ENCODE results near the gene PRKCD. TPM values are rescaled to one million over a fixed set of nuclear protein-coding genes. Genes with fewer than 3 reads are reported as not detected.
A peak's percentile ranks its signal among the peaks of the same experiment; 100 is the strongest.

PRKCD gene
- total RNA-seq, 1 experiment from 2014 or later = 7.4 TPM

DNA sequence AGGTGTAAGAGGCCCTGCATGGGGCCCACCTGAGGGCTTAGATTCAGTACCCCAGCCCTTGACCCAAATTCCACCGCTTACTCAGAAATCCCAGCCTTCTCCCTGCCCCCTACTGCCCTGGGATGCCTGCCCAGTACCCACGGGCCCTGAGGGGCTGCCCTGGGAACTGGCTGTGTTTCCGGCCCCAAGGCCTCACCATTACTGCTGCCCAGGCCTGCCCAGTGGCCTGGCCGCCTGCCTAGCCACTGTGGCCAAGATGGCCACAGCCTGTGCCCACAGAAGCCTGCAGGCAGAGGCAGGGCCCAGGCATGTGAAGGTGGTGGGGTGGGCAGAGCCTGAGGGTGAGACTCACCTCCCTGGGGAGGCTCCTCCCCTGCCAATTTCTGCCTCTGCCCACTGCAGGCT, 6.1 kb upstream of the PRKCD start:
- no peak for DNase-seq (ENCODE audit: low read depth)

- DNase-seq (ENCODE audit: low read depth) = no peak
These were observed 5.2 kb upstream of the PRKCD start for GRCh38 chr3:53155760-53156159.

DNA sequence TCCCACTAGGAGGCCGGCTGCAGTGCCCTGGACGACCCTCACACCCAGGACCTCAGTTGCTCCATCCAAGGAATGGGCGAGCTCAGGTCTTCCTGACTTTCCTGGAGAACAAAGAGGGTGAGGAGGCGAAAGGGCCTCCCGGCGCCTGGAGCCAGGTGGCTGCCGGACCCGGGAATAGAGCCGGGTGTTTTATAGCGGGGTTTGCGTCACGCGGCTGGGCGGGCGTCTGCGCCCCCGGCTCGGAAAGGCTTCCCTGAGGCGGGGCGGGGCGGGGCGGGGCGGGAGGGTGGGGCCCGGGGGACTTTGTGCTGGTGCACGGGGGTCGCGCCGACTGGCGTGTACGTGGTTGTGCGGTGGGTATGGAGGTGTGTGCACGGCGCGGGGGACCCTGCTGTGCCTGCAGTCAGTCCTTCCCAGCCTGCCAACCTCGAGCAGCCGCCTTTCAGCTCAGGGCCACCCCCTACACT, 4.6 kb upstream of the PRKCD start:
- DNase-seq (ENCODE audit: low read depth) = no peak

DNA sequence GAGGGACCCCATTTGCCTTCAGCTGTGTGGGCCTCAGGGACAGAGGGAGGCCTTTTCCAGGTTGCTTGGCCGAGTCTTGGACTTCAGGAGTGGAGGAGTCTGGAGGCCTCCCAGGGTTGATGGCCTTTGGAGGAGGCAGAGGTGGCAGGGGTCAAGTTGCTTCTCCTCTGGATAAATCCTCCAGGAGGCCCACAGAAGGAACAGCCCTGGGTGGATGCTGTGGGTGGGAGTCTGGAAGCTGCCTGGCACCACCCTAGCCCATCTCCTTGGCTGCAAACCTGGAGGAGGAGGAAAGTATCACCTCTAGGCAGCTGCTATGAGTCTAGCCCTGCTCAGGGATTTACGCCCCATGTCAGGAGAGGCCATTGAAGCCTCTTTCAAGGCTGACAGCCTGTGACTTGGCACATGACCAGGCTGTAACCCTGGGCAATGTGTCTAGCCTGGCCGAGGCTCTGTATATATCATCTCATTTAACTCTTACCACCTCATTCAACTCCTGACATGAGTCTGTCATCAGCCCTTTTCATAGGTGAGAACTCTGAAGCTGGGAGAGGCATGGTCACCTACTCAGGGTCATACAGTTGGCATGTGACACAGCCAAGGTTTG, 2.9 kb upstream of the PRKCD start:
- DNase-seq (ENCODE audit: low read depth) = no peak

- DNase-seq (ENCODE audit: low read depth) = no peak
These were observed 2.2 kb upstream of the PRKCD start for GRCh38 chr3:53158765-53159155.

GRCh38 chr3:53159156-53160060, 1.6 kb upstream of the PRKCD start:
- DNase-seq (ENCODE audit: low read depth) = no peak

GRCh38 chr3:53160061-53160659, 849 bp upstream of the PRKCD start:
- DNase-seq (ENCODE audit: low read depth) = no peak

DNA sequence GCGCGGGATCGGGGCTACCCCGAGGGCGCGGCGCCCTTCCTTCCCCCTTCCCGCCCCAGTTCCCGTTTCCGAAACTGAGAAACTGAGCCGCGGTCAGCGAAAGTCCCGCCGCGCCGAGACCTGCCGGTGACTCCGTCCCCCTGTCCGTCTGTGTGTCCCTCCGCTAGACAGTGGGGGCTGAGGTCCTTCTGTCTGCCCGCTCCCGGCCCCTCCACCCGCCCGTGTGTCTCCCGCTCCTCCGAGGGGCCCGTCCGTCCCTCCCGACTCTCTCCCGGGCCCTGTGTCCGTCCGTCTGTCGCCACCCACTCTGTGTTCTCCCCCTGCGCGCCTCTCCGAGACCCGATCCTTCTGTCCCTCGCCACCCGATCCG, 426 bp downstream of the PRKCD start:
- DNase-seq (ENCODE audit: low read depth) = no peak

DNA sequence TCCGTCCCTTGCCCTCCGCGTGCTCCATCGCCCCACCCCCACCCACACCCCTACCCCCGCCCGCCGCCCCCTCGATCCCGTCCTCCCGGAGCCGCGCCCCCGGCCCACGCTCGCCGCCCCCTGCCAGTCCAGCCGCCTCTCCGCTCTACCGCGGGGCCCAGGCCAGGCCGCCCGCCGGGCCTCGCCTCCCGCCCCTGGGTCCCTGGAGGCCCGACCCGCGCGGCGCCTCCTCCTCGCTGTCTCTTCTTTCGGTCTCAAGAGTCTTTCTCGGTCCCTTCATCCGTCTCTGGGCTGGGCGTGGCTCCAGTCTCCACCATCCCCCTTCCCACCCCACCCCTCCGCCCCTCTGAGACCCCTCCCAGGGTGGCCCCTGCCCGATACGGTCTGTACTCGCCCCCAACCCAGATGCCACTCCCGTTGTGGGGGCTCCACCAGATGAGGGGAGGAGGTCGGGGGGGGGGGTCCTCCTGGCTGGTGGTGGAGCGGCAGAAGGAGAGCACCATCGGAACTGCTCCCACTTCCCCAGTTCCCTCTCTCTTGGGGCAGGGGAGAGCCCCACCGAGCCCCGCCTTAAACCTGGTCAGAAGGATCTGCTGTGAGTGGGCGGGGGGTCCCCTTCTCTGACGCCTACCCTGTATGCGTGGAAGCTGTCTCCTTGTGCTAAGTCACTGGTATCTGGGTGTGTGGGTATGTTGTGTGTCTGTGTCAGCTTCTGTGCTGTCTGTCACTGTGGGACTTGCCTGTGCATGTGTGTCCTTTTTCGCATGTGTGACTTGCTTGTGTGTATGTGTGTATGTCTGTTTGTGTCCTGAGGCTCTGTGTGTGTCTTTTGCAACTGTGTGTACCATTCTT, 1.0 kb downstream of the PRKCD start:
- peak; percentile 32 for DNase-seq (ENCODE audit: low read depth)

DNA sequence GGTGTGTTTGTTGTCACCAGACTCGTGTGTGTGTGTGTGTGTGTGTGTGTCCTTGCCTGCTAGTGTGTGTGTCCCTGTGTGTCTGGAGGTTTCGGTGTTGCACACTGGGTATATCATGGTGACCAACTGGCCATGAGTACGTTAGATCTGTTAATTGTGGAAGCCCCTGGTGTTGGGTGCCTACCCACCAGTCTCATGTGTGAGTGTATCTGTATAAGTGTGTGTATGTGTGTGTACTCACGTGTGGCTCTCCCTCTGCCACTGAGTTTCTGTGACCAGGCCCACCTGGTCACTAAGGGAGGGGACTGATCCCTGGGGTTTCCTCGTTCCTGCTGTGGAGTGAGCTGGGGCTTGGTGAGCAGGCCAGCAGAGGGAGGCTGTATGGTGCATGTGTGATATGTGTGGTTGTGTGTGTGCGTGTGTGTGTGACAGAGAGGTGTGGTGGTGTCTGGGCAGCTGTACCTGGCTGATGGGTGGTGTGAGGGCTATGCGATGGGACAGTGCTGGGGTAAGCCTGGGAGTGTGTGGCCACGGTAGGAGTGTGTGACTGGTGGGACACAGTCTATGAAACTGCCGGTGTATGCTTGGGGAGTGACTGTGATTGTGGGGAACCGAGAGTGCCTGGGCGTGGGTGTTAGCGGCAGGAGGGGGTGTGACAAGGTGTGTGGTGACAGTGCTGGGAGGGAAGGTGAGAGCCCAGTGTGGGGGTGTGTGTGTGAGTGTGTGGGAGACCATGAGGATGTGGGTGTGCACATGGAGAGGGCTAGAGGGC, 1.8 kb downstream of the PRKCD start:
- no peak for DNase-seq (ENCODE audit: low read depth)

DNA sequence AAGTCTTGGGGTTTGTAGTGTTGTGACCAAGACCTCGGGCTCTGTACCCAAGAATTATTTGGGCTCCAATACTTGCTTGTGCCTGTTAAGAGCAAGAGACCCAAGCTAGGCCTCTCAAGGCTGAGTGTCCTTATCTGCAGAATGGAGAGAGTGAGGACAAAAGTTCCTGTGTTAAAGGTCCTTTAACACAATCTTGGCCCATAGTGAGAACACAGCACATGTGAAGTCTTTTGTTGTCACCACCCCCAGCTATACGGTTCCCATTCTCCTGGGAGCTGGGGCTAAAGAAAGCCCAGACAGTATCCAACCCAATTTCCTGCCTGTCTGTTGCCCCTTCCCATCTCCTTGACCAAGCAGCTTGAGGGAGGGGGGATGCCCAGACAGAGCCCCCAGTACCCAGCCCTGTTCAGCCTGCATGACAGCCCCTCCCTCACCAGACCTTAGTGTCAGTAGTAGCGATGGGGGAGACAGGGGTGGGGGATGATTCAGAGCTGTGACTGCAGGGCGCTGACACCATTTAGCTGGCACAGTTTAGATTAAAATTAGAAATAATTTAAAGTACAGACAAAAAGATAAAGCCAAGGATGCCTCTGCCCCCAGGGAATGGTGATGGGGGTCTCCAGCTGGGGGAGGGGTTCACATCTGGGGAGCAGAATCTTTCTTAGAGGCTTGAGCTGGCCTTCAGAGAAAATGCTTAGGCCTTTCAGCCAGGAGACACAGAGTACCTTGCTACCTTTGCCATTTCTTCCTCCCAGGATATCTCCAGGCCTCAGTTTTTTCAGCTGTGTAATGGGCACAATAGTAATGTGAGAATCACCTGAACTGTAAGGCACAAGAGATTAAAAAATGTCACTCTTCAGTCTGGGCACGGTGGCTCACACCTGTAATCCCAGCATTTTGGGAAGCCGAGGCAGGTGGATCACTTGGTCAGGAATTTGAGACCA, 2.7 kb downstream of the PRKCD start:
- no peak for DNase-seq (ENCODE audit: low read depth)

DNA sequence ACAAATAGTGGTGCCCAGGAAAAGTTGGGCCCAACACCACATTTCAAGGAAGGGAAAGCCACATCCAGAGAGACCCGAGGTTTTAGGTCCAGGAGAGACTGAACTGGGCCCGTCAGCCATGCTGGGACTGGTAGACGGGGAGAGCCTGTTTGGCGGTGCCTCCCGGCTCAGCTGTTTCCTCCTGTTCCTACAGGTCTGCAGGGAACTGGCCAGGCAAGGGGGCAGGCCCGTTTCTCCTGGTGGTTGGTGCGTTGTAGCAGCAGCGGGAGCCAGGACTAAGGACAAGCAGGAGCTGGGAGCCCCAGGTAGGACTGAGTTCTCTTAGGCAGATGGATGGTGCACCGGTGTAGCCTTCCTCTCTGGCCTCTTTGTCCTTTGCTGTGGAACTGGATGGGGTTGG, 3.9 kb downstream of the PRKCD start:
- DNase-seq (ENCODE audit: low read depth) = no peak

DNA sequence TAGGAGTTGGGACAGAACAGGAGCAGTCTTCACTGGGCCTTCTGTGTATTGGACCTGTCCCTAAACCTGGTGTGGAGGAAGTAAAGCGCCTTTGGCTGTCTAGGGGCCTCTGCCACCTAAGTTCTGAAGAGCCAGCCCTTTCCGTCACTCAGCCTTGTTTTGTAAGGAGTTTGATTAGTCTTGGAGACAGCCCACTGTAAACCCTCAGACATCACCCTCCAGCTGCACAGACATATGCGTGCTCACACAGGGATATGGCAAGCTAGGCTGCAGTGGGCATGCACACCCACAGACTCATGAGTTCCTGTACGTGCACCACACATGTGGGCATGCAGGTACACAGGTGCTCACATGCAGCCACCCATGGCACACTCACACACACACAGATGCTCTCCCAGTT, 5.2 kb downstream of the PRKCD start:
- DNase-seq (ENCODE audit: low read depth) = no peak

DNA sequence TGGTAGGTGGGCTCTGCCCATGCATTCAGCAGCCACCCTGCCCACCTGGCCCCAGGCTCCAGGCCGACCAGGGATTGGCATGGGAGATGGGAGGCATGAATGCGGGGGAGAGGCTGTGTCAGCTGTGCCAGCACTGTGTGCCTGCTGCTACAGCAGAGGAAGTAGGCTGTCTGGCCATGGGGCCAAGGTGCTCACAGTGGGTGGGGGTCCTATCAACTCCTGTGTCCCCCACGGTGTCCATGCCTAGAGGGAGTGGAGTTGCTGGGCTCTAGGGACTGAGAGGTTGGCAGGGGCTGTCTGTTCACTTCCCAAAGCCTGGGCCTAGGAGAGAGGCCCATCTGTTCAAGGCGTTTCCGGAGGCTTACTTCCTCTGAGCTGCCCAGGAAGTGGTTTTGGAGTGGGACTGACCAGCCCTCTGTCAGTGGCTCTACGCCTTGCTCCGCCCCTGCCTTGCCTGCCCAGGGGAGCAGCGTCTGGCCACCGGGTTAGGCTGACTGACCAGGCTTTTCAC, 5.8 kb downstream of the PRKCD start:
- peak; percentile 88 for DNase-seq (ENCODE audit: low read depth)

- DNase-seq (ENCODE audit: low read depth) = no peak
These were observed 6.6 kb downstream of the PRKCD start for GRCh38 chr3:53167418-53168174.

- no peak for DNase-seq (ENCODE audit: low read depth)
These were observed 7.3 kb downstream of the PRKCD start for GRCh38 chr3:53168175-53168923.

- DNase-seq (ENCODE audit: low read depth) = no peak
These were observed 8.2 kb downstream of the PRKCD start for GRCh38 chr3:53169045-53169831.
